Inflammatory macrophage (primary cell): Measurements from ENCODE around the gene ZCCHC17.
A peak's percentile ranks its signal among the peaks of the same experiment; 100 is the strongest.
"Not testable (repeated sequence)": the region's sequence is repeated elsewhere in the genome, so short reads cannot be mapped to it uniquely, and the experiment has no call there.

Source experiments
- DNase-seq, 2 donors: peaks; one replicate each; pipeline ENCODE4 v3.0.0-alpha.2; 2020 to 2022
- total RNA-seq, 18 experiments: gene quantifications; one replicate each; lab custom pipeline; 2026; ENCODE audit warnings: mixed read lengths in 6 of 18, inconsistent platforms in 2 of 18; lab: John Stamatoyannopoulos, UW

Gene ZCCHC17, protein sequence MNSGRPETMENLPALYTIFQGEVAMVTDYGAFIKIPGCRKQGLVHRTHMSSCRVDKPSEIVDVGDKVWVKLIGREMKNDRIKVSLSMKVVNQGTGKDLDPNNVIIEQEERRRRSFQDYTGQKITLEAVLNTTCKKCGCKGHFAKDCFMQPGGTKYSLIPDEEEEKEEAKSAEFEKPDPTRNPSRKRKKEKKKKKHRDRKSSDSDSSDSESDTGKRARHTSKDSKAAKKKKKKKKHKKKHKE
- 11.7 to 42.3 (median 28.5) reads per million in 18 experiments for total RNA-seq

DNA sequence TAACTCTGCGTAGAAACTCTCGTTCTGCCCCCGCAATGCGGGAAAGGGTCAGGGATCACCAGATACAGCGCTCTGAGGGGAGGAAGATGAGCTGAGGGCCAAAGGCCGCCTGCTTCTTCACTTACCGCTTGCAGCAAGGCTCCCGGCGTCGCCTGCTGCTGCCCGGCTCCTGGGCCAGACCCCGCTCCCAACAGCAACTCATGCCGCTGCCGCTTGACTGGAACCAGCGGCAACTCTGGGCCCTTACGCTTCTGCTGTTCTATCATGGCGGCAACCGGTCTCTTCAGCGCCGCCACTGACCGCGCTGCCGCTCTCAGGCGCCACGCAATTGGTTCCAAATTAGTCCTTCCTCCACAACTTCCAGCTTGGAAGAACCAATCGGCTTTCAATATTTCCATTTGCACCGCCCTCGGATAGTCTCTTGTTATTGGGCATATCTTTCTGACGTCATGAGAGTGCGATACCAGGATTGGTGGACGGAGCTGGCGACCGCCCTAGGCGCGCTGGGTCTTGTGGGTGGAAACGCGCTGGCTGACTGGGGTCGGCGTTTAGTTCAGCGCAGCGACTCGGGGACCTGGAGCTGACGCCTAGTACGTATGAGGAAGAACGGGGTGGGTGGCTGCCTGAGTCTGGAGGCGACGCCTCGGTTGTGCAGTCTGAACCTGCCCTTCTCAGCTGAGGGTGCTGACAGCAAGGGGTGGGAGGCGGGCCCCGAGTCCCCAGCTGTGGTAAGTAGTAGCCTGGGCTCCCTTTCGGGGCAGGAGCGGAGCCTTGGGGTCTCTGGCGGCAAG, at the start of gene ZCCHC17, which contains the start of gene SNRNP40:
Gene ZCCHC17 (plus strand): TSS at position 547 of the 791 bp plus-strand sequence. CDS start 13,067 bp downstream, outside the sequence.
Gene SNRNP40 (minus strand): TSS at position 303 of the 791 bp plus-strand sequence. CDS start 37 bp downstream, at position 266.
- peak; percentile 99 to 100 for DNase-seq

DNA sequence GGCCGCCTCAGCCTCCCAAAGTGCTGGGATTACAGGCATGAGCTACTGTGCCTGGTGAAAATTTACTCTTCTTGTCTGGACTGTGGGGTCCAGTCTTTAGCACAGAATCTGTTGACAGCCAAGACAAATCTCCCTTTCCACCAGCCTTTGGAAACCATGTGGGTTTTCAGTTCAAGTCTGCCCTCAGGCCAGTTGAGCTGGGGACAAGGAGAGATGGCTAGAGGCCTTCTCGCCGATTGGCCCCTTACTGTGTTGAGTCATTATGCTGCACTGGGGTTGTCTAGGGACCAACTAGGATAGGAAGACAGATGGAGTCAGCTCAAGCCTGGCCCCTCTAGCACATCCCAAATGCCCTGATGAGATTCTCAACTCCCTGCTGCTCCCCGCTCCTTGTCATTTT, 48.6 kb upstream of the ZCCHC17 start:
- no peak for DNase-seq

DNA sequence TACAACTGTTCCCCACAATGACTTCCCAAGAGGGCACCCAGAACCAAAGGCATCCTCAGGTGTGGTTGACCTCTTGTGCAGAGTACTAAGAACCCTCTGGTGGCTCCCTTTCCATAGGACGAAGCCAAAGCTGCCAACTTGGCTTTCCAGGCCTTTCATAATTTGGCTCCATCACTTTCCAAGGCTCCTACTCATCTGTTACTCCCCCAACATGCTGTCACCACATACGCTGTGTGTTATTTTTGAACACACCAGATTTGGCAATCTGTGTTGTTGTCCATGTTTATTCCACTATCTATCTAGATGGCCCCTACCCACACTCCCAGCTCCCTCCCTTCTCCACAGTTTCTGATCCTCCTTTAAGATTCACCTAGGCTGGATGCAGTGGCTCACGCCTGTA, 47.0 kb upstream of the ZCCHC17 start:
- no peak for DNase-seq

DNA sequence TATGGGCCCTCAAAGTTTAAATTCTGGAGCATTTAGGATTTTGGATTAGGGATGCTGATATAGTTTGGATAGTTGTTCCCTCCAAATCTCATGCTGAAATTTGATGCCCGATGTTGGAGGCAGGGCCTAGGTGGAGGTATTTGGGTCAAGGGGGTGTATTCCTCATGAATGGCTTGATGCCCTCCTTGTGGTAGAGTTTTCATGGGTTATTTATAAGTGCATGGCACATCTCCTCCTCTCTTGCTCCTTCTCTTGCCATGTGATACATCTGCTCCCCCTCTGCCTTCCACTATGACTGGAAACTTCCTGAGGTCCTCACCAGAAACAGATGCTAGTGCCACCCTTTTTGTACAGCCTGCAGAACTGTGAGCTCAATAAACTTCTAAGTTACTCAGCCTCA, 39.6 kb upstream of the ZCCHC17 start:
- DNase-seq = no peak

DNA sequence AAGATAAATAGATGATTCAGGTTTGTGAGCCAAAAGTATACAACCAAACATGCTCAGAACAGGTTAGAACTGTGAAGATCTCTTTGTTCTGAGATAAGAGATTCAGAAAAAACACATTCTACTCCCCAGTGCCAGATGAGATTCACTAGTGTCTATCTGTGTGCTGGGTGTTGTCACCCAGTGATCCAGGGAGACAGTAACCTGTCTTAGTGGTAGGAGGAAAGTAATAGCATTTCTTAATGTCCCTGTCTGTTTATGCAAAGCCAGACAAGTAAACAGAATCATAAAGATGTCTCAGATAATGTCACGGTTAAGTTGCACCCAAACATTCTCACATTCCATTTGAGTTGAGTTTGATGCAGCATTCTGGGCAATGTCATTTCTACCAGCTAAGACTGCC, 38.3 kb upstream of the ZCCHC17 start:
- no peak for DNase-seq

DNA sequence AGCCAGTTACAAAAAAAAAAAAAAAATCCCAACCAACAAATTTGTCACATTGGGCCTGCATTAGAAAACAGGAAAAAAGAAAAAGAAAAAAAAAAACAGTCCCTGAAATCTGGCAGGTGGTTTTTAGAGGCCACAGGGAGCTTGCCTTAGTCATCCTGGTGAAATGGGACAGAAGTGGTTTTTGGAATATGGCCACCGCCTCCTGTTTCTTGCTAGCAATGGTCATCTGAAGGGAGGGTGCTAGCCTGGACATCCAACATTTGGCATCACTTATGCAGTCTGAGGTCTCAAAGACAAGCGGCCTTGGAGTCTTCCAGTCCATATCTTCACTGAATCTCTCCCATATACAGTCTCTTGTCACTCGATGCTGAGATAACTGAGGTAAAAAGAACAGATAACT, 37.1 kb upstream of the ZCCHC17 start:
- no peak for DNase-seq

DNA sequence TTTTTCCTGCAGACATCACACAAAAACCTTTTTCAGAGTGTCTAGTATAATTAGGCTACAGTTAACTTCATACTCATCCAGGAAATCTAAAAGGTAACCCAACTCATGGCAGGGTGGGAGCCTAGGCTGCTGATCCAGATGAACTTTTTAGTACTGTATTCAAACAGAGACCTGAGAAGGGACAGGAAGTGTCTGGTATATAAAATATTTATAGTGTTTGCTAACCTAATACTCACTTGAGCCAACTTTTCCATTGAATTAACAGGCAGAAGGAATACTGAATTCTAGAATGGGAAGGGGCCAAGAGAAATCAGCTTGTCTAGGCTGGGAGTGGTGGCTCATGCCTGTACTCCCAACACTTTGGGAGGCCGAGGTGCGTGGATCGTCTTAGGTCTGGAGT, 34.9 kb upstream of the ZCCHC17 start:
- no peak for DNase-seq

GRCh38 chr1:31262393-31262792, 34.4 kb upstream of the ZCCHC17 start:
- DNase-seq = not testable (repeated sequence)

DNA sequence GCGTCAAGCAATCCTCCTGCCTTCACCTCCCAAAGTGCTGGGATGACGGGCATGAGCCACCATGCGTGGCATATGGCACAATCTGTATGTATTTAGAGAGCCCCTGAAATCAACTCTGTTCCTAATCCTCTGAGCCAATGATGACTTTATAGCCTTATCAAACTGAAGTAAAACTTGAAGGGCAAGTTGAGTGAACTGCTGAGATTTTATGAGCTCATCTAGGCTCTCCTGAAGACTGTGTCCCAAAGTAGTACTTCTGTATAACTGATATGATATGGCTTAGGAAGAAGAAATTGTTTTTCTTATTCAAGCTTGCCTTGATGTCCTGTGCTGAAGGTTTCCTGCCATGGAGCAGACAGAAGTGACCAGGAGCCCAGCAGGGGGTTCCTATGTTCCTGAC, 33.4 kb upstream of the ZCCHC17 start:
- DNase-seq = no peak

DNA sequence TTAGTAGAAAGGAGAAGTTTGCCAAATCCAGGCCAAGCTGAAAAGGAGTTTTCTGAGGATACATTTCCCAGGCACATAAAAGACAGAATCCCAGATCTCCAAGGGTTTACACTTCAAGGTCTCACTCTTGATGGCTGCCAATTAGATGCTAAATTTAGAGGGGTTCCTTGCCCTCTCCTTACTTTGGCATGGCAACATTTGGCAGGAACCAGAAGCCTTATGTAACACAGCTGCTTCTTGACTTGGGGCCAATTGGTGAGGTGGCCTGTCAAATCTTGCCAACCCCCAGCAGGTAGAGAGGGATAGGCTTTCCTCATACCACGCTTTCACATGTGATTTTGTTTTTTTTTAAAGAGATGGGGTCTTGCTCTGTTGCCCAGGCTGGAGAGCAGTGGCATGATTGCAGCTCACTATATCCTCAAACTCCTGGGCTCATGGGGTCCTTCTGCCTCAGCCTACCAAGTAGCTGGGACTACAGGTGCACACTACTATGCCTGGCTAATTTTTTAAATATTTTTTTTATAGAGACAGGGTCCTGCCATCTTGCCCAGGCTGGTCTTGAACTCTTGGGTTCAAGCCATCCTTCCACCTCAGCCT, 31.9 kb upstream of the ZCCHC17 start:
- no peak for DNase-seq

DNA sequence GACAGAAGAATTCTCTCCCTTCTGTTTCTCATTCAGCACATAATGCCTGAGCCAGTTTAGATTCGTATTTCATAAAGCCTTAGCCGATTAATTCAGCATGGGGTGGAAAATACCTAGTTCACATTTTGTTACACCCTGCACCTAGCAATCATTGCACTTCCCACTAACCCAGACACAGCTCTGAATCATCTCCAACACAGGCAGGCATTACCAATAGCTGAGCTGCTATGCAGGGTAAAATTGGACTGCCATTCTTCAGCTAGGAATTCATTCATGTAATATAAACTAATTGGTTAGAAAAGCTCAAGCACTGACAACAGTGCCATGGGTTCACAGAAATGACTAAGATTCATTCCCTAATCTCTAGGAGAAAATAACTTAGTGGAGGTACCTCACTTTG, 30.3 kb upstream of the ZCCHC17 start:
- DNase-seq = no peak

- DNase-seq = no peak
Observed at GRCh38 chr1:31272369-31272768, 24.5 kb upstream of the ZCCHC17 start.

DNA sequence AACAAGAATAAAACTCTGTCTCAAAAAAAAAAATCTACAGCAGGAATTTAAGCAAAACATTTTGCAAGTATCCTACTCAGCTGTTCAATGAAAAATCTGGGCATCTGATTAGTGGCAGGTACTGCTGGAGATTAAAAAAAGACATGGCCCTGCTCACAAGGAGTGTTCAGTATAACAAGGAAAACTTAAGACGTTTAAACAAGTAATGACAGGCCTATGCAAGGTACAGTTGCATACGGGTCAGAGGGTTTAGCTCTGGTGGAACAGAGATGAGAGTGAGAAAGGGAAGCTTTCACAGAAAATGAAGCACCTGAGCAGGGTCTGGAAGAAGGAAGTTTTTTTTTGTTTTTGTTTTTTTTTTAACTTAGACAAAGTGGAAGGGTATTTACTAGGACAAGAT, 23.2 kb upstream of the ZCCHC17 start:
- DNase-seq = no peak

DNA sequence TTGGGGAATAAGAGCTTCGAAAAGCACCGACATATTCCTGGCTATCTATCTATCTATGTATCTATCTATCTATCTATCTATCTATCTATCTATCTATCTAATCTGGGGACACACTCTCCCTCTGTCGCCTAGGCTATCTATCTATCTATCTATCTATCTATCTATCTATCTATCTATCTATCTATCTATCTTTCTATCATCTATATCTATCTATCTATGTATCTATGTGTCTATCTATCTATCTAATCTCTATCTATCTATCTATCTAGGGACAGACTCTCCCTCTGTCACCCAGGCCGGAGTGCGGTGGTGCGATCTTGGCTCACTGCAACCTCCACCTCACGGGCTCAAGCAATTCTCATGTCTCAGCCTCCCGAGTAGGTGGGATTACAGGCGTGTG, 14.4 kb upstream of the ZCCHC17 start:
- DNase-seq = not testable (repeated sequence)

DNA sequence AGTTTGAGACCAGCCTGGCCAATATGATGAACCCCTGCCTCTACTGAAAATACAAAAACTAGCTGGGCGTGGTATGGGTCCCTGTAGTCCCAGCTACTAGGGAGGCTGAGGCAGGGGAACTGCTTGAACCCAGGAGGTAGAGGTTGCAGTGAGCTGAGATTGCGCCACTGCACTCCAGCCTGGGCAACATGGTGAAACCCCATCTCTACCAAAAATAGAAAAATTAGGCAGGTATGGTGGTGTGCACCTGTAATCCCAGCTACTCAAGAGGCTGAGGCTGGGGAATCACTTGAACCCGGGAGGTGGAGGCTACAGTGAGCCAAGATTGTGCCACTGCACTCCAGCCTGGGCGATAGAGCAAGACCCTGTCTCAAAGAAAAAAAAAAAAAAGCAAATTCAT, 9.0 kb upstream of the ZCCHC17 start:
- not testable (repeated sequence) for DNase-seq

- no peak for DNase-seq
Observed at GRCh38 chr1:31289021-31289420, 7.8 kb upstream of the ZCCHC17 start.

- no peak for DNase-seq
Observed at GRCh38 chr1:31295874-31296485, 852 bp upstream of the ZCCHC17 start.

- DNase-seq = peak; percentile 18 to 25
Observed at GRCh38 chr1:31297277-31298247, 730 bp downstream of the ZCCHC17 start.

DNA sequence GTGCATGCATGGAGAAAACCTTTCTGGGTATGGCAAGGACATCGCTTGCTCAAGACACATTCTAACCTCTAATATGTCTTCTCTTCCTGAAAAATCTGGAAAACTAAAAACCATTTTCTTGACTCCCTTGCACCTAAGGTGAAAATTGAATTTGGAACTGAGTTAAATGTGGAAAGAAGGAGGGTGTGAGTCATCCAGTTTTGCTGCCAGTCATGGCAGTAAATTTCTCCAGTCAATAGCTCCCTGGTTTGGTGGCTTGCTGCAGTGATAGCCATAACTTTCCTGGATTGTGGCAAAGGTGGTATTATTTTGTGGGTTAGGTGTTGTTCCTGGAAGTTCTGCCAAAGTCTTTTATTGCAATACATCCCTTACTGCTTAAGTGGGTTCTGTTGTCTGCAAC, 2.5 kb downstream of the ZCCHC17 start:
- no peak for DNase-seq

DNA sequence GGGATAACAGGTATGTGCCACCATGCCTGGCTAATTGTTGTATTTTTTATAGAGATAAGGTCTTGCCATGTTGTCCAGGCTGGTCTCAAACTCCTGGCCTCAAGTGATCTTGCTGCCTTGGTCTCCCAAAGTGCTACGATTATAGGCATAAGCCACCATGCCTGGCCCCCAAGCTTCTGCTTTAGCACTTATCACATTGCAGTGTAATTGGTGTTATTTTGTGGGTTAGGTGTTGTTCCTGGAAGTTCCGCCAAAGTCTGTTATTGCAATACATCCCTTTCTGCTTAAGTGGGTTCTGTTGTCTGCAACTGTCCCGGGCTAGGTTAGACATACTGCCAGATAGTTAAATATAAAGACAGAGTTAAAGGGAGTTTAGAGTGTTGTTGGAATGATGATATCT, 3.4 kb downstream of the ZCCHC17 start:
- no peak for DNase-seq

GRCh38 chr1:31302709-31303441, 6.0 kb downstream of the ZCCHC17 start:
- DNase-seq = peak; percentile 9 to 26
